Thyroid gland (tissue), 4 donors: ENCODE results near the gene NXN.

ENCODE experiments used
- POLR2A ChIP-seq, 2 donors: fragments of 450-650 bp; IDR thresholded peaks; one replicate each; pipeline ENCODE4 v1.6.1; 2017; ENCODE audit warnings: antibody characterized with exemption in 2 of 2, mild to moderate bottlenecking in 2 of 2, moderate library complexity in 1 of 2
- TF ChIP-seq, protein P1 (sequence below), 6 experiments: fragments of 200-600 bp in 3 of 6; fragments of 450-650 bp in 3 of 6; sonication (generic) in 3 of 6; IDR thresholded peaks; one replicate each; pipeline ENCODE4 v1.5.1; 2016 to 2019; ENCODE audit warnings: antibody characterized with exemption in 6 of 6, mild to moderate bottlenecking in 2 of 6, inconsistent platforms in 1 of 6, moderate library complexity in 1 of 6

DNA sequence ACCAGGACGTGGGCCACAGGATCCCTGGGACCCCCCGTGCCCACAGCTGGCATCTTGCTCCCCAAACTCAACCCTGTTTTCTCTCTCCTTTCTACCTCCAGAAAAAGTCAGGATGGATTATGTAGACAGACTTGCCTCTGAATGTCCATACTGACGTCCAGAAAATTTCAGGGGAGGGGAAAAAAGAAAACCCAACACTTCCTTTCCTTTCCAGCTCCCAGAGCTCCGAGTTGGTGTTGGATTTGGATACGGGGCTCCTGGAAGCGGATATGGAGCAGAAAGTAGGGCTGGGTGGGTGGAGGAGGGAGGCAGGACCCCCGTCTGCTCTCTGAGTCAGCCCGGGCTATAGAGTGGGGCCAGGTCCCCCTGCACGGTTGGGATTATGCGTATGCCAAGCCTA lies 127.2 kb downstream of the NXN start:
- TF ChIP-seq, protein P1, sequence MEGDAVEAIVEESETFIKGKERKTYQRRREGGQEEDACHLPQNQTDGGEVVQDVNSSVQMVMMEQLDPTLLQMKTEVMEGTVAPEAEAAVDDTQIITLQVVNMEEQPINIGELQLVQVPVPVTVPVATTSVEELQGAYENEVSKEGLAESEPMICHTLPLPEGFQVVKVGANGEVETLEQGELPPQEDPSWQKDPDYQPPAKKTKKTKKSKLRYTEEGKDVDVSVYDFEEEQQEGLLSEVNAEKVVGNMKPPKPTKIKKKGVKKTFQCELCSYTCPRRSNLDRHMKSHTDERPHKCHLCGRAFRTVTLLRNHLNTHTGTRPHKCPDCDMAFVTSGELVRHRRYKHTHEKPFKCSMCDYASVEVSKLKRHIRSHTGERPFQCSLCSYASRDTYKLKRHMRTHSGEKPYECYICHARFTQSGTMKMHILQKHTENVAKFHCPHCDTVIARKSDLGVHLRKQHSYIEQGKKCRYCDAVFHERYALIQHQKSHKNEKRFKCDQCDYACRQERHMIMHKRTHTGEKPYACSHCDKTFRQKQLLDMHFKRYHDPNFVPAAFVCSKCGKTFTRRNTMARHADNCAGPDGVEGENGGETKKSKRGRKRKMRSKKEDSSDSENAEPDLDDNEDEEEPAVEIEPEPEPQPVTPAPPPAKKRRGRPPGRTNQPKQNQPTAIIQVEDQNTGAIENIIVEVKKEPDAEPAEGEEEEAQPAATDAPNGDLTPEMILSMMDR (IDR thresholded peaks at IDR 0.05), result no peak
- TF ChIP-seq POLR2A (IDR thresholded peaks at IDR 0.05), result no peak
